Keratinocyte (primary cell): ENCODE results near the gene IHH. TPM values are rescaled to one million over a fixed set of nuclear protein-coding genes. Genes with fewer than 3 reads are reported as not detected.
A peak's percentile ranks its signal among the peaks of the same experiment; 100 is the strongest.

ENCODE experiments used
- DNase-seq: peaks from one replicate; pipeline ENCODE4 v3.0.0-alpha.2; 2011; ENCODE audit warnings: low read depth, missing footprints, low spot score
- FAIRE-seq: peaks from 2 replicates; lab custom pipeline; 2011; peaks lifted over from hg19 to GRCh38; lab: Jason Lieb, UNC
- H2AFZ ChIP-seq: 2 replicates; pipeline ENCODE4 v1.6.0; 2012; ENCODE audit warnings: low read length, control low read depth, inconsistent platforms; ENCODE audit not compliant: control insufficient read depth
- H3K27ac ChIP-seq: 2 replicates; pipeline ENCODE4 v1.5.1; 2011; ENCODE audit warnings: low read length; ENCODE audit not compliant: control insufficient read depth, insufficient read depth
- H3K27me3 ChIP-seq: 3 replicates; pipeline ENCODE4 v1.6.0; 2011; ENCODE audit warnings: low read length; ENCODE audit not compliant: control insufficient read depth, insufficient read depth; ENCODE audit errors: extremely low read depth
- H3K36me3 ChIP-seq, 2 experiments: 2 replicates in 1 of 2; 3 replicates in 1 of 2; pipeline ENCODE4 v1.5.1; 2011; ENCODE audit warnings: low read length in 2 of 2, mild to moderate bottlenecking in 1 of 2; ENCODE audit not compliant: control insufficient read depth in 2 of 2, insufficient read depth in 2 of 2; ENCODE audit errors: extremely low read depth in 1 of 2
- H3K4me1 ChIP-seq: 3 replicates; pipeline ENCODE4 v1.5.1; 2011; ENCODE audit warnings: low read length; ENCODE audit not compliant: control insufficient read depth, insufficient read depth; ENCODE audit errors: extremely low read depth
- H3K4me2 ChIP-seq: 3 replicates; pipeline ENCODE4 v1.6.0; 2011; ENCODE audit warnings: low read depth, low read length; ENCODE audit not compliant: control insufficient read depth, insufficient read depth; ENCODE audit errors: extremely low read depth
- H3K4me3 ChIP-seq, 3 experiments: fragments of 200-600 bp in 1 of 3; sonication (generic) in 1 of 3; 2 replicates in 2 of 3; 3 replicates in 1 of 3; pipeline ENCODE4 v1.5.1; 2011 to 2016; ENCODE audit warnings: low read length in 3 of 3, mild to moderate bottlenecking in 3 of 3, control low read depth in 2 of 3, inconsistent platforms in 1 of 3, low read depth in 1 of 3, mixed read lengths in 1 of 3, mixed run types in 1 of 3, moderate library complexity in 1 of 3; ENCODE audit not compliant: control insufficient read depth in 2 of 3, insufficient read depth in 2 of 3; ENCODE audit errors: extremely low read depth in 1 of 3
- H3K79me2 ChIP-seq: 2 replicates; pipeline ENCODE4 v1.6.0; 2012; ENCODE audit warnings: low read length; ENCODE audit not compliant: control insufficient read depth, insufficient read depth
- H3K9ac ChIP-seq: 3 replicates; pipeline ENCODE4 v1.6.0; 2011; ENCODE audit warnings: low read length; ENCODE audit not compliant: control insufficient read depth, insufficient read depth; ENCODE audit errors: extremely low read depth
- H3K9me1 ChIP-seq: 3 replicates; pipeline ENCODE4 v1.6.0; 2011; ENCODE audit warnings: low read length; ENCODE audit not compliant: control insufficient read depth, insufficient read depth; ENCODE audit errors: extremely low read depth
- H3K9me3 ChIP-seq: 2 replicates; pipeline ENCODE4 v1.5.1; 2012; ENCODE audit warnings: low read depth, low read length; ENCODE audit not compliant: control insufficient read depth
- H4K20me1 ChIP-seq: 3 replicates; pipeline ENCODE4 v1.6.0; 2011; ENCODE audit warnings: low read length; ENCODE audit not compliant: control insufficient read depth, insufficient read depth; ENCODE audit errors: extremely low read depth
- CTCF ChIP-seq, 3 experiments: IDR thresholded peaks in 1 of 3; conservative IDR thresholded peaks in 1 of 3; optimal IDR thresholded peaks in 1 of 3; 2 replicates in 2 of 3; 3 replicates in 1 of 3; pipeline versions ENCODE3 to v1.5.1; 2011; ENCODE audit warnings: low read length in 3 of 3, mild to moderate bottlenecking in 3 of 3, moderate library complexity in 2 of 3, control low read depth in 1 of 3, inconsistent platforms in 1 of 3; ENCODE audit not compliant: insufficient read depth in 2 of 3; ENCODE audit errors: extremely low read depth in 1 of 3
- EZH2 ChIP-seq: IDR thresholded peaks from one replicate; pipeline ENCODE4 v1.6.1; 2012; ENCODE audit warnings: inconsistent platforms, mild to moderate bottlenecking, low read length, moderate library complexity
- dilution Hi-C: fragments of 300-500 bp; cut with MboI; formaldehyde crosslinking; loops from one replicate; pipeline ENCODE4 v1.7.0; 2020; ENCODE audit warnings: low sequenced_read_pairs; ENCODE audit not compliant: extremely low pct_ligation_motif_present
- polyA plus RNA-seq, 5 experiments: library from polyadenylated mRNA; depleted of rRNA in 3 of 5; stranded (reverse) in 3 of 5; stranded (forward) in 1 of 5; unstranded in 1 of 5; fragments of >200 nt; gene quantifications; 1 replicate in 1 of 5; 2 replicates in 3 of 5; 3 replicates in 1 of 5; pipeline versions ENCODE4 v1.2.1 to v1.2.3, GENCODE V29; 2011 to 2012; ENCODE audit warnings: missing spikeins in 2 of 5, low read depth in 1 of 5, low replicate concordance in 1 of 5

Gene IHH
- polyA plus RNA-seq, 1 donor (not counting 4 experiments of a cell fraction or from before 2014, with no cell fraction given), result not detected

DNA sequence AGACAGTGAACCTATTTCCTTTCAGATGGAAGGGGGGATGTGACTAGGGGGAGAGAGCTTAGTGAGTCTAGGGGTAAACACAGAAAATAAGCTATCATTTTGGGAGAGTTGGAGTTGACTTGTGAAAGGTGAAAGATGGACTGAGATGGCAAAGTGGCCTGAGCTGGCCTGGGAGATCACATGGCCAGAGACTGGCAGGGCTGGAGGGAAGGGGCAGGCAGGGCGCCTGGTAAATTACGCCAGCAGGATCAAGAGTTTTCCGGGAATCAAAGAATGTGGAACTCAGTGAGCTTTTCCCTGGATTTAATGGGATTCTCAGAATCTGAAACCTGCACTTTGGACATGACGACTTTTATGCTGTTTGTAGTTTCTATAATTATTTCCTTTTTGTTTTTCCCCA, 18.6 kb downstream of the IHH start:
- H3K36me3 ChIP-seq, result no peaks in the 10 kb centered on the region
- DNase-seq (no peak), FAIRE-seq (no peak)
- no peak overlapping the region for H3K27ac ChIP-seq
- dilution Hi-C loops, result no loop called here
- H3K79me2 ChIP-seq, result no peaks in the 10 kb centered on the region
- no peaks in the 10 kb centered on the region for H3K9me1 ChIP-seq
- H3K4me2 ChIP-seq, result no peak overlapping the region
- H3K9ac ChIP-seq, result no peak overlapping the region
- no peak overlapping the region for H2AFZ ChIP-seq
- H4K20me1 ChIP-seq, result no peaks in the 10 kb centered on the region
- no peaks in the 10 kb centered on the region for H3K4me1 ChIP-seq
- no peak overlapping the region for H3K4me3 ChIP-seq
- H3K27me3 ChIP-seq, result peaks cover 24% of the 10 kb centered on the region
- TF ChIP-seq EZH2, result no peak
- no peaks in the 10 kb centered on the region for H3K9me3 ChIP-seq

DNA sequence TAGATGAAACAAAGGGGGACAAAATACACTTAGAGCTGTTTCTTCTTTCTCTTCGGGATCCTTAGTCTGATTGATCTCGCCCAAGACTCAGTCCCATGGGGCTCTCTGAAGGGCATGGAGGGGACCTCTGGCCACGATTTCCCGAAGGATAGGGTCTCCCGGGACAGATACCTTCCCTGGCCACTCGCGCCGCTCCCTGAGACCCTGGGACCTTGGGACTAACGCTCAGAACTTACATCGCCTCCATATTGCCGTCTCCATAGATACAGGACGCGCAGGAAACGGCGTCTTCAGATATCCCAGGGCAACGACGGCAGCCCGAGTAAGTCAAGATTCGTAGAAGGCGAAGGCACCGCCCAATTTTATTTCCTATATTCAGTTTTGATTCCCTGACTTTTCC, 19.5 kb downstream of the IHH start, which contains the start of gene CFAP65:
TSS of gene CFAP65 (minus strand) at position 265 of the 400 bp plus-strand sequence. CDS start 2,468 bp downstream, outside the sequence.
- Histone ChIP-seq H3K4me2 (peak within 1 kb of the TSS; percentile 78), H4K20me1 (no peaks in the 10 kb centered on the region), H3K36me3 (no peaks in the 10 kb centered on the region), H3K27ac (no peak within 1 kb of the TSS), H3K9me1 (no peaks in the 10 kb centered on the region), H3K4me1 (no peaks in the 10 kb centered on the region), H3K79me2 (no peaks in the 10 kb centered on the region), H3K9ac (no peak within 1 kb of the TSS), H2AFZ (peak within 1 kb of the TSS; percentile 62), H3K27me3 (peaks cover 24% of the 10 kb centered on the region), H3K9me3 (no peaks in the 10 kb centered on the region), H3K4me3 (peak within 1 kb of the TSS; percentile 36 to 50 (median 45))
- DNase-seq (no peak), FAIRE-seq (no peak)
- dilution Hi-C loops, result no loop called here
- TF ChIP-seq EZH2, result no peak
- TF ChIP-seq CTCF (optimal IDR thresholded peaks at IDR 0.05 in 1 of 3, IDR thresholded peaks at IDR 0.05 in 1 of 3, conservative IDR thresholded peaks at IDR 0.05 in 1 of 3; ENCODE audit: extremely low read depth in 1 of 3, insufficient read depth in 2 of 3, low read length in 3 of 3), result no peak

DNA sequence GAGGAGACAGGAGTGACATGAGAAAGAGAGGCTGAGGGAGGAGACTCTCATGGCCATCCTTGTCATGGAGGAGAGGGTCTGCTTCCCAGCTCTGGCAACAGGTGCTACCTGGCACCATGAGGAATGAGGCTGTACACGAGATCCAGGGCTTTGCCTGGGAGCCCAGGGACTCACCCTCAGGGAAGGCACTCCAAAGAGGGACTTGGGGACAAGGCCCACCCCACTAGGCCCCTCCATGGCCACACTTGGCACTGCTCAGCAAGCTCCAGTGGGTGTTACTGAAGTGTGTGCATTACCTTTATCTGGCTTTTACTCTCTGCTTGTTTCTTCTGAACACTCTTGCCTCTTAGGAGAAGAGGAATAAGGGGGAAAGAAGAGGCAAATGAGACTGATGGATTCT, 22.1 kb downstream of the IHH start:
- H3K27me3 ChIP-seq, result peaks cover 24% of the 10 kb centered on the region
- FAIRE-seq (no peak), DNase-seq (no peak)
- dilution Hi-C loops, result no loop called here
- H3K4me1 ChIP-seq, result no peaks in the 10 kb centered on the region
- no peak overlapping the region for H2AFZ ChIP-seq
- no peaks in the 10 kb centered on the region for H3K36me3 ChIP-seq
- TF ChIP-seq CTCF (optimal IDR thresholded peaks at IDR 0.05 in 1 of 3, IDR thresholded peaks at IDR 0.05 in 1 of 3, conservative IDR thresholded peaks at IDR 0.05 in 1 of 3; ENCODE audit: extremely low read depth in 1 of 3, insufficient read depth in 2 of 3, low read length in 3 of 3) (no peak), EZH2 (no peak)
- no peaks in the 10 kb centered on the region for H4K20me1 ChIP-seq
- no peaks in the 10 kb centered on the region for H3K9me3 ChIP-seq
- no peak overlapping the region for H3K9ac ChIP-seq
- H3K27ac ChIP-seq, result no peak overlapping the region
- no peaks in the 10 kb centered on the region for H3K9me1 ChIP-seq
- H3K4me3 ChIP-seq, result no peak overlapping the region
- no peak overlapping the region for H3K4me2 ChIP-seq
- no peaks in the 10 kb centered on the region for H3K79me2 ChIP-seq
